Neural progenitor cell (in vitro differentiated cells): Measurements from ENCODE around the gene DKK1. TPM values are rescaled to one million over a fixed set of nuclear protein-coding genes. Genes with fewer than 3 reads are reported as not detected.
"Not testable (repeated sequence)": the region's sequence is repeated elsewhere in the genome, so short reads cannot be mapped to it uniquely, and the experiment has no call there.

Source experiments
- DNase-seq: peaks from one replicate; pipeline ENCODE4 v3.0.0-alpha.2; 2016; ENCODE audit warnings: low spot score
- H2AFZ ChIP-seq: fragments of 200-600 bp; sonication (generic); replicated peaks from 2 replicates; pipeline ENCODE4 v1.6.1; 2016; ENCODE audit warnings: antibody characterized with exemption
- H3F3A ChIP-seq: fragments of 200-600 bp; sonication (generic); 2 replicates; pipeline ENCODE4 v1.6.1; 2016; ENCODE audit warnings: antibody characterized with exemption, low read depth
- H3K27ac ChIP-seq: fragments of 200-600 bp; sonication (generic); 2 replicates; pipeline ENCODE4 v1.5.1; 2016; ENCODE audit warnings: mild to moderate bottlenecking
- H3K27me3 ChIP-seq: fragments of 200-600 bp; sonication (generic); 2 replicates; pipeline ENCODE4 v1.6.1; 2016; ENCODE audit warnings: mild to moderate bottlenecking, moderate library complexity
- H3K36me3 ChIP-seq: fragments of 200-600 bp; sonication (generic); 2 replicates; pipeline ENCODE4 v1.5.1; 2016
- H3K4me1 ChIP-seq: fragments of 200-600 bp; sonication (generic); 2 replicates; pipeline ENCODE4 v1.6.1; 2016; ENCODE audit warnings: mixed run types
- H3K4me2 ChIP-seq: fragments of 200-600 bp; sonication (generic); 2 replicates; pipeline ENCODE4 v1.6.1; 2016
- H3K4me3 ChIP-seq: fragments of 200-600 bp; sonication (generic); 2 replicates; pipeline ENCODE4 v1.5.1; 2016
- H3K79me2 ChIP-seq: fragments of 200-600 bp; sonication (generic); 2 replicates; pipeline ENCODE4 v1.6.1; 2016; ENCODE audit warnings: low read depth
- H3K9ac ChIP-seq: fragments of 200-600 bp; sonication (generic); 2 replicates; pipeline ENCODE4 v1.6.1; 2016
- H3K9me3 ChIP-seq: fragments of 200-600 bp; sonication (generic); 2 replicates; pipeline ENCODE4 v1.5.1; 2016; ENCODE audit warnings: low read depth
- H4K20me1 ChIP-seq: fragments of 200-600 bp; sonication (generic); 2 replicates; pipeline ENCODE4 v1.6.1; 2016; ENCODE audit warnings: low read depth
- H3K27ac Mint-ChIP-seq: 3 replicates; pipeline ENCODE4 v1.8.0; 2021; ENCODE audit warnings: mixed read lengths
- H3K27me3 Mint-ChIP-seq: 2 replicates; pipeline ENCODE4 v1.8.0; 2022; ENCODE audit warnings: low read depth, mild to moderate bottlenecking, inconsistent platforms, moderate library complexity, mixed read lengths; ENCODE audit not compliant: insufficient read depth
- H3K36me3 Mint-ChIP-seq: 3 replicates; pipeline ENCODE4 v1.8.0; 2021; ENCODE audit warnings: mixed read lengths
- H3K4me1 Mint-ChIP-seq: 3 replicates; pipeline ENCODE4 v1.8.0; 2021; ENCODE audit warnings: mixed read lengths
- H3K4me3 Mint-ChIP-seq: 3 replicates; pipeline ENCODE4 v1.8.0; 2021; ENCODE audit warnings: mild to moderate bottlenecking, moderate library complexity, mixed read lengths
- H3K9me3 Mint-ChIP-seq: 3 replicates; pipeline ENCODE4 v1.8.0; 2020; ENCODE audit warnings: mixed read lengths
- CTCF ChIP-seq: fragments of 200-600 bp; sonication (generic); IDR thresholded peaks from 2 replicates; pipeline ENCODE4 v1.5.1; 2017; ENCODE audit warnings: antibody characterized with exemption, mild to moderate bottlenecking
- EZH2 ChIP-seq: fragments of 200-600 bp; sonication (generic); IDR thresholded peaks from 2 replicates; pipeline ENCODE4 v1.6.1; 2017; ENCODE audit warnings: antibody characterized with exemption, mild to moderate bottlenecking, moderate library complexity
- EZH2phosphoT487 ChIP-seq: fragments of 200-600 bp; sonication (generic); IDR thresholded peaks from 2 replicates; pipeline ENCODE4 v1.6.1; 2017; ENCODE audit warnings: antibody characterized with exemption
- total RNA-seq: library from RNA; depleted of rRNA; stranded (reverse); fragments of >200 nt; gene quantifications from 2 replicates; pipeline ENCODE4 v1.2.3, GENCODE V29; 2015; ENCODE audit warnings: low replicate concordance

Gene DKK1
- total RNA-seq, 1 donor from 2014 or later = 16.1 TPM

- peak overlapping the region; percentile 8 for H2AFZ ChIP-seq
- H3K27ac ChIP-seq = peak overlapping the region; percentile 35
- Mint-ChIP-seq H3K36me3 (no peaks in the 10 kb centered on the region), H3K27ac (no peak overlapping the region), H3K27me3 (no peaks in the 10 kb centered on the region), H3K4me3 (no peak overlapping the region), H3K4me1 (peaks cover 3% of the 10 kb centered on the region), H3K9me3 (no peaks in the 10 kb centered on the region)
- H3K4me1 ChIP-seq = peaks cover 54% of the 10 kb centered on the region
- no peaks in the 10 kb centered on the region for H3K79me2 ChIP-seq
- DNase-seq = no peak
- H3K4me2 ChIP-seq = peak overlapping the region; percentile 57
- TF ChIP-seq CTCF = no peak
- TF ChIP-seq EZH2 = no peak
- no peak for TF ChIP-seq EZH2phosphoT487
- H3K9ac ChIP-seq = no peak overlapping the region
- no peaks in the 10 kb centered on the region for H4K20me1 ChIP-seq
- H3F3A ChIP-seq = peaks cover 11% of the 10 kb centered on the region
- no peaks in the 10 kb centered on the region for H3K9me3 ChIP-seq
- H3K36me3 ChIP-seq = no peaks in the 10 kb centered on the region
- H3K27me3 ChIP-seq = no peaks in the 10 kb centered on the region
- H3K4me3 ChIP-seq = no peak overlapping the region
Measured at GRCh38 chr10:52357971-52358370, 43.9 kb downstream of the DKK1 start.

- peaks cover 11% of the 10 kb centered on the region for H3F3A ChIP-seq
- H2AFZ ChIP-seq = no peak overlapping the region
- H3K27me3 ChIP-seq = no peaks in the 10 kb centered on the region
- no peaks in the 10 kb centered on the region for H3K9me3 ChIP-seq
- H3K79me2 ChIP-seq = no peaks in the 10 kb centered on the region
- H3K4me1 ChIP-seq = peaks cover 46% of the 10 kb centered on the region
- peaks cover 9% of the 10 kb centered on the region for H3K9me3 Mint-ChIP-seq
- peak overlapping the region; percentile 44 for H3K27ac ChIP-seq
- peaks cover 3% of the 10 kb centered on the region for H3K4me1 Mint-ChIP-seq
- no peak for DNase-seq
- H4K20me1 ChIP-seq = no peaks in the 10 kb centered on the region
- H3K9ac ChIP-seq = no peak overlapping the region
- H3K27me3 Mint-ChIP-seq = no peaks in the 10 kb centered on the region
- no peak overlapping the region for H3K27ac Mint-ChIP-seq
- peaks cover 3% of the 10 kb centered on the region for H3K36me3 Mint-ChIP-seq
- H3K4me3 ChIP-seq = no peak overlapping the region
- H3K4me3 Mint-ChIP-seq = no peak overlapping the region
- TF ChIP-seq EZH2phosphoT487 (no peak), EZH2 (no peak), CTCF (no peak)
- H3K4me2 ChIP-seq = peak overlapping the region; percentile 57
- no peaks in the 10 kb centered on the region for H3K36me3 ChIP-seq
Measured at GRCh38 chr10:52359441-52359840, 45.4 kb downstream of the DKK1 start.

- H2AFZ ChIP-seq, H3K9me3 ChIP-seq, H3K27me3 Mint-ChIP-seq, DNase-seq, H3K9ac ChIP-seq, H4K20me1 ChIP-seq, H3K4me2 ChIP-seq, H3K36me3 Mint-ChIP-seq, H3K4me1 ChIP-seq, H3F3A ChIP-seq, H3K36me3 ChIP-seq, H3K27ac Mint-ChIP-seq, H3K4me3 Mint-ChIP-seq, H3K4me3 ChIP-seq, H3K79me2 ChIP-seq, H3K27me3 ChIP-seq, H3K4me1 Mint-ChIP-seq, H3K27ac ChIP-seq: not testable (repeated sequence)
- H3K9me3 Mint-ChIP-seq = peaks cover 24% of the 10 kb centered on the region
Measured at GRCh38 chr10:52365547-52366432, 51.7 kb downstream of the DKK1 start.
